ENCODE data around the gene CRYL1. TPM values are rescaled to one million over a fixed set of nuclear protein-coding genes. Genes with fewer than 3 reads are reported as not detected.
A peak's percentile ranks its signal among the peaks of the same experiment; 100 is the strongest.

CRYL1 gene
- total and polyA plus RNA-seq, 2 of the 13 experiments (the other 11 are each of a cell fraction or from before 2014, with no cell fraction given): 57.2 to 115 TPM

GRCh38 chr13:20360835-20361412 is 164.7 kb downstream of the CRYL1 start:
- Histone ChIP-seq H2AFZ (ENCODE audit: low read length) (no peak overlapping the region), H4K20me1 (ENCODE audit: insufficient read depth, low read length) (no peaks in the 10 kb centered on the region), H3K79me2 (ENCODE audit: insufficient read depth, low read length) (no peaks in the 10 kb centered on the region), H3K36me3 (replicated peaks in 1 of 2; ENCODE audit: control insufficient read depth in 1 of 2, insufficient read depth in 2 of 2, low read length in 2 of 2) (no peaks in the 10 kb centered on the region), H3K4me1 (ENCODE audit: insufficient read depth, low read length) (peaks cover 17% of the 10 kb centered on the region), H3K4me3 (replicated peaks in 1 of 3; ENCODE audit: insufficient read depth in 1 of 3, low read depth in 2 of 3, low read length in 3 of 3) (no peak overlapping the region), H3K9ac (ENCODE audit: insufficient read depth, low read depth, low read length) (no peak overlapping the region), H3K4me2 (ENCODE audit: low read depth, low read length) (0 out of 2 replicates have a peak overlapping the region, but pooled peaks have one; percentile 36), H3K9me3 (ENCODE audit: low read length) (no peaks in the 10 kb centered on the region), H3K27me3 (ENCODE audit: control insufficient read depth in 1 of 2, insufficient read depth in 2 of 2, low read length in 2 of 2) (no peaks in the 10 kb centered on the region; a peak in 2 of 5 replicates), H3K27ac (ENCODE audit: extremely low read length, insufficient read depth, low read length) (no peak overlapping the region)
- in situ Hi-C loops (cut with HindIII; ENCODE audit: extremely low pct_ligation_motif_present, low pct_unique_long_range_greater_than_20kb): no loop called here
- ChIA-PET CTCF (ENCODE audit: low intra/inter-chr PET ratio, low total read pairs) (no interaction called here), POLR2A (no interaction called here)
- FAIRE-seq (no peak), ATAC-seq (no peak; the same call in 2 of the 3 replicates), DNase-seq (ENCODE audit: low spot score) (no peak)
- intact Hi-C loops (cut with micrococcal nuclease; ENCODE audit: unreplicated experiment): no loop called here
- 14% methylated on average over 5 of the region's 5 CpGs for WGBS (ENCODE audit: low lambda C conversion rate)
- no TSS peak for BruUV-seq (replicated peaks)
- no peak for TF ChIP-seq ZBTB46 (CRISPR knock-in tag; IDR thresholded peaks at IDR 0.05; ENCODE audit: borderline replicate concordance)
- TF ChIP-seq HOXA9 (CRISPR knock-in tag; IDR thresholded peaks at IDR 0.05; ENCODE audit: borderline replicate concordance): no peak
- TF ChIP-seq FOXA3 (CRISPR knock-in tag; IDR thresholded peaks at IDR 0.05): no peak
- no peak for TF ChIP-seq MIXL1 (CRISPR knock-in tag; IDR thresholded peaks at IDR 0.05)
- TF ChIP-seq KLF15 (CRISPR knock-in tag; IDR thresholded peaks at IDR 0.05; ENCODE audit: borderline replicate concordance): no peak
- TF ChIP-seq NFE2L2 (IDR thresholded peaks at IDR 0.05; ENCODE audit: low read length): no peak
- TF ChIP-seq ZNF674 (CRISPR knock-in tag; IDR thresholded peaks at IDR 0.05; ENCODE audit: low read depth): no peak
- no peak for TF ChIP-seq ZNF580 (CRISPR knock-in tag; IDR thresholded peaks at IDR 0.05; ENCODE audit: borderline replicate concordance, low read depth)
- no peak for TF ChIP-seq TIGD3 (CRISPR knock-in tag; IDR thresholded peaks at IDR 0.05; ENCODE audit: borderline replicate concordance)
- no peak for TF ChIP-seq MEIS1 (CRISPR knock-in tag; IDR thresholded peaks at IDR 0.05; ENCODE audit: borderline replicate concordance)
- no peak for TF ChIP-seq MAX (IDR thresholded peaks at IDR 0.05)
- no peak for TF ChIP-seq SIX4 (CRISPR knock-in tag; IDR thresholded peaks at IDR 0.05)
- TF ChIP-seq ZBTB44 (CRISPR knock-in tag; IDR thresholded peaks at IDR 0.05): no peak
- TF ChIP-seq BCLAF1 (IDR thresholded peaks at IDR 0.05): no peak
- no peak for TF ChIP-seq ZNF44 (CRISPR knock-in tag; IDR thresholded peaks at IDR 0.05)
- TF ChIP-seq E2F5 (CRISPR knock-in tag; conservative IDR thresholded peaks at IDR 0.05): no peak

Measured in HepG2 (cell line).